GM18520 (cell line): ENCODE measurements around the gene PDE3A.
"Not testable (repeated sequence)": the region's sequence is repeated elsewhere in the genome, so short reads cannot be mapped to it uniquely, and the experiment has no call there.

Source experiments
- ATAC-seq: cut with Tn5 transposase; IDR thresholded peaks from one replicate; pipeline ENCODE4 v1.9.1; 2021; ENCODE audit not compliant: unreplicated experiment

PDE3A gene

DNA sequence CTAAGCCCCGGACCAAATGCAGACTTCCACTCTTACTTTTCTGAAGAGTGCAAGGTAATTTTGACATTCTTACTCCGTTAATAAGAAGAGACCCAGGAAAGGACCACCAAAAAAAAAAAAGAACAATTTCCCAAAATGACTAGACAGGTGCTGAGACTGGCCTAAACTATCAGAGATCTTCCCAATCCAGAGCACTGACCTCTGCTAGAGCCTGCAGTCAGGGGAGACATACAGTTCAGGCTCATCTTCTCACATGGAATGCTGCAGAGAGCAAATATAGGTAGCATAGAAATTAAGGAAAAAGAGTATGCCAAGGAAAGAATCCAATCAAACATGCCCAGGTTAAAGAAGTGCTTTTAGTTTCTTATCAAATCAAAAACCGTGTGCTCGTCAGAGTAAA lies 177.9 kb downstream of the PDE3A start:
- no peak for ATAC-seq

DNA sequence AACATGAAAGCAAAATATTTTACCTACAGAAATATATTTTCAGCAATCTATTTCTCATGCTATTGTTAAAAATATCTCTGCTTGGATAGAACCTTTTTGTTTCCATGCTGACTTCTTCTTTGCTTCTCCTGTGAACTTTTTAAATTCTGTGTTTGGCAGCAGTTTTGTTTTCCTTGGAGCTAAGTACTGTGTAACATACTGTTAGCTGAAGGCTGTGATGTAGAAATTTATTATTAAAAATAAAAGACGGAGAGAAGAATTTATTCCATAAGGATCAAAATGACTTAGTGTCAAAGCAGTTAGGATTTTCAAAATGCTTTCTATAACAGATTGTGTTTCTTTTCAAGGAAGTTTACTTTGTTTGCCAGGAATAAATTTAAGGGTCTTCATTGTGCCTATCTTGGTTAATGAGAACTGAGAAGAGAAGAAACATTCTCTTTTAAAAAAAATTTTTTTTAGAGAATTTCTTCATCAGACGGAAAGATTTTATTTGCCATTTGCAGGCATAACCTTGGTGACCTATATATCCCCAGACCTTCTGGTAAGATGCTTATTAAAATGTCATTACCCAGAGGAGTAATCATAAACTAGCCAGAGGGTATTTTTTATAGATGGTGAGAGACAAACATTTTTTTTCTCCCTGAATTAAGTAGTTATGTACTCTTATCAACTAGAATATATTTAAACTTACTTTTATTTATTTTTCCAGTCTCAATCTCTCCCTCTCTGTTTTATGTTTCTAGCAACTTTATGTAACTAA lies 179.7 kb downstream of the PDE3A start:
- no peak for ATAC-seq

DNA sequence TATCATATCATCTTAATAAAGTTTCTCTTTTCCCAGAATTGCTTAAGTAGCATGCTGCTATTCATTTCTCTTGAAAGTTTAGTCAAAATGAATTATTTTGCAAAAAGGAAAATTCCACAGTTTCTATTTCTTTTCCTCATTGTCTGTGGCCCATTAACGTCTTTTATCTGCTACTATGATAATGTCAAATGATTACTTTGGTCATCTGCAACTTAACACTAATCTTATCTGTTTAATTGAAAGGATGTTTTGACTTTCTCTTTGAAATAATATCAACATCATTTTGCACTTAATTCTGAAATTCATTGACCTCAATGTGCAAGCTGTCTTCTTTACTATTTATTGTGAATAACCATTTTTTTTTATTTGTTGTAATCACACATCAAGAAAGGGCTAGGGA lies 180.3 kb downstream of the PDE3A start:
- no peak for ATAC-seq

DNA sequence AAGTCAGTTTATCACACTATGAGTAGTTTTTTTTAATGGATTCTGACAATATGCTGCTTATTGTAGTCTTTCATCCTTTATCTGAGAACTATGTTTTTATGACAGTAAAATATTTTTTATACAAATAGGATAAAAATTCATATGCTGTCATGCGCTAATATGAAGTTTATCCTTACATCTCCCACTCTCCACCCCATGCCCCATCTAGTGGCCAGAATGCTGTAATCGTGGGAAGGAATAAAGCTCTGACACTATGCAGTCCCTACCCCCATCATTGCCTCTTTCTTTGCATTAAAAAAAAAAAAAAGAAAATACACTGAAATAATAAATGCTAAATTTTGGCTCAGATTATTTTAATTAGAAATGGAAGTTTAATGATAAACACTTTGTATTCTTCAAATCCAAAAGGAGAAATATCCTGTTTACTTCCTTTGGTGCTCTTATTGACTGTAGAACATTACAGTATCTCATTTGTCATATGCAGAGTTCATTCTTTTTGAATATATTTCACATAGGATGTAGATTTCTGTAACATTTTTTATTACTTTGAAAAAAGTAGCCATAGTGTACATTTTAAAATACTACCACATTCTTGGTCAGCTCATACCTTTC lies 180.9 kb downstream of the PDE3A start:
- no peak for ATAC-seq

DNA sequence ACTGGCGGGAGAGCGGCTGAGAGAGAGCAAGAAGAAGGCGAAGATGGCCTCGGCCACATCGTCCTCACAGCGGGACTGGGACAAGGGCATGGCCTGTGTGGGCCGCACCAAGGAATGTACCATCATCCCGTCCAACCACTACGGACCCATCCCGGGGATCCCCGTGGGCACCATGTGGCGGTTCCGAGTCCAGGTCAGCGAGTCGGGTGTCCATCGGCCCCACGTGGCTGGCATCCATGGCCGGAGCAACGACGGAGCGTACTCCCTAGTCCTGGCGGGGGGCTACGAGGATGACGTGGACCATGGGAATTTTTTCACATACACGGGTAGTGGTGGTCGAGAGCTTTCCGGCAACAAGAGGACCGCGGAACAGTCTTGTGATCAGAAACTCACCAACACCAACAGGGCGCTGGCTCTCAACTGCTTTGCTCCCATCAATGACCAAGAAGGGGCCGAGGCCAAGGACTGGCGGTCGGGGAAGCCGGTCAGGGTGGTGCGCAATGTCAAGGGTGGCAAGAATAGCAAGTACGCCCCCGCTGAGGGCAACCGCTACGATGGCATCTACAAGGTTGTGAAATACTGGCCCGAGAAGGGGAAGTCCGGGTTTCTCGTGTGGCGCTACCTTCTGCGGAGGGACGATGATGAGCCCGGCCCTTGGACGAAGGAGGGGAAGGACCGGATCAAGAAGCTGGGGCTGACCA lies 183.6 kb downstream of the PDE3A start:
- ATAC-seq = not testable (repeated sequence)

DNA sequence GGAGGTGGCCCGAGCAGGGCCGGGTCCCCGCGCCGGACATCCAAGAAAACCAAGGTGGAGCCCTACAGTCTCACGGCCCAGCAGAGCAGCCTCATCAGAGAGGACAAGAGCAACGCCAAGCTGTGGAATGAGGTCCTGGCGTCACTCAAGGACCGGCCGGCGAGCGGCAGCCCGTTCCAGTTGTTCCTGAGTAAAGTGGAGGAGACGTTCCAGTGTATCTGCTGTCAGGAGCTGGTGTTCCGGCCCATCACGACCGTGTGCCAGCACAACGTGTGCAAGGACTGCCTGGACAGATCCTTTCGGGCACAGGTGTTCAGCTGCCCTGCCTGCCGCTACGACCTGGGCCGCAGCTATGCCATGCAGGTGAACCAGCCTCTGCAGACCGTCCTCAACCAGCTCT lies 184.2 kb downstream of the PDE3A start:
- ATAC-seq = not testable (repeated sequence)

DNA sequence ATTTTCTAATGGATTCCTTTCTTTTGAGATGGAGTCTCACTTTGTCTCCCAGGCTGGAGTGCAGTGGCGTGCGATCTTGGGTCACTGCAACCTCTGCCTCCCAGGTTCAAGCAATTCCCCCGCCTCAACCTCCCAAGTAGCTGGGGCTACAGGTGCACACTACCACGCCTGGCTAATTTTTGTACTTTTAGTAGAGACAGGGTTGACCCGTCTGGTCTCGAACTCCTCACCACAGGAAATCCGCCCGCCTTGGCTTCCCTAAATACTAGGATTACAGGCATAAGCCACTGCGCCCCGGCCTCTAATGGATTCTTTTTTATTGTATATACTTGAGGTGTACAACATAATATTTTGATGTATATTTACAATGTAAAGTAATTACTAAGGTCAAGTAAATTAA lies 186.7 kb downstream of the PDE3A start:
- ATAC-seq = no peak

DNA sequence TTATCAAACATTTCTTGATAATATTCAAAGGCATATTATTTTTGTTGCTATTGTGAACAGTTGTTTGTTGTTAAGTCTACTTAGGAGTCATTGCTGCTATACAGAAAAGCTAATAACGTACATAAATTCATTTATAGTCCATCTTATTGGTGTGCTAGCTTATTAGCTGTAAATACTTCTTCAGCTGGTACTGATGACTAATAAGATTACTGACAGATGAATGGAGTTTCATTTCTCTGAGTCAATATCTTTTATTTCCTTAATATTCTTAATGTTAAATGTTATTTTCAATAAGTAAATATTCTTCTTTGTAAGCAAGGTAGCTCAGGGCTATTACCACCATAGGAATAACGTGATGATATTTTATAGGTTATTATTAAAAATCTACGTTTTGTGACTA lies 187.4 kb downstream of the PDE3A start:
- no peak for ATAC-seq

DNA sequence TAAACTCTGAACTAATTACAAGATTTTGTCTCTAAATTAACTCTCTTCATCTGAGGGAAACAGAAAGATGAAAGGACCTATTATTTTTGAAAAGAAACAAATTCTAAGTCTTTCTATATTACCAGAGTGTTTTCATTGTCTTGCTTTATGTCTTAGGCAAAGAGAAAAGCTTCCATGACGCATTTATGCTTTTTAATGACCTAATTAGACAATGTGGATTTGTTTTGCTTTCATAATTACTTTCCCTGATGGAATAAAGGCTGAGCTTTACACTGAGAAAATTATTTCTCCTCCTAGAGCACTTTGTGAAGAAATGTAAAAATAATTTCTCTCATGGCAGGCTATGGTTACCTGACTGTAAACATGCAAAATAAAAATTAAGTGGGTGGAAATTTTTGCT lies 188.8 kb downstream of the PDE3A start:
- no peak for ATAC-seq

DNA sequence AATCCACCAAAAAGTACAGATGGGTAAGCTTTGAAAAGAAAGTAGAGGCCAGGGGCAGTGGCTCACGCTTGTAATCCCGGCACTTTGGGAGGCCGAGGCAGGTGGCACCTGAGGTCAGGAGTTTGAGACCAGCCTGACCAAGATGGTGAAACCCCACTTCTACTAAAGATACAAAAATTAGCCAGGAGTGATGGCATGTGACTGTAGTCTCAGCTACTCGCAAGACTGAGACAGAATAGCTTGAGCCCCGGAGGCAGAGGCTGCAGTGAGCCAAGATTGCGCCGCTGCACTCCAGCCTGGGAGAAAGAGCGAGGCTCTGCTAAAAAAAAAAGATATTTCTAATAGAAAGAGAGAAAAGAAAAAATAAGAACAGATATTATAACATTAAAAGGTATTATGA lies 192.6 kb downstream of the PDE3A start:
- ATAC-seq = no peak

DNA sequence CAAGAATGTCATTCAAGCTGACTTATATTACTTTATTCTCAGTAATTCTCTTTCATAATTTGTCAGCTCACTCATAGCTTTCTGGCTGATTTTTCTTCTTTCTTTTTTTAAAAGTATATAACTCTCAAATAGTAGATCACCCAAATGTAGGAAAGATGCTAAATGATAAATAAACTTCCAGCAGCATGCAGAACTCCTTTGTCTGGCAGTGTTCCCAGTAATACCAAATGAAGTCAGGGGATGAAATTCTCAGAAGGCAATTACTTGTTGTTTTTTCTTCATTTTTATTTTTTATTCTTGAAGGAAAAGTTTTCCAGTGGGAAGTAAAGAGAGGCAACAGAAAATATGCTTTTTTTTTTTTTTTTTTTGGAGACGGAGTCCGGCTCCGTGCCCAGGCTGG lies 193.5 kb downstream of the PDE3A start:
- no peak for ATAC-seq

DNA sequence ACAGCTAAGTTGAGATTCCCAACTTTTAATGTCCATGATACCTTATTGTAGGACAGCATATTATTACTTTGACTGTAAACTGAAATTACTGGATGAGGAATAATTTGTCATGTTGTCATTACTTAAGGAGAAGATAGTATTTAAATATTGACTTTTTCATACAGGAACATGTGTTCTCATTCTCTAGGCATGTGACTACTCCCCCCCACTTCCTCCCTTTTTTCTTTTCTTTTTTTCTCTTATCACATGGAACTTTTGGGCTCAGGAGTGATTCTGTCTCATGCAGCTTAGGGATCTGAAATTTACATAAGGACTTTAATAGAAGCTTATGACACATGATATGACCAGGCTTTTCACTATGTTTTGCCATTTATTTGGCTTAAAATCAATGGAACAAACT lies 199.1 kb downstream of the PDE3A start:
- ATAC-seq = no peak

DNA sequence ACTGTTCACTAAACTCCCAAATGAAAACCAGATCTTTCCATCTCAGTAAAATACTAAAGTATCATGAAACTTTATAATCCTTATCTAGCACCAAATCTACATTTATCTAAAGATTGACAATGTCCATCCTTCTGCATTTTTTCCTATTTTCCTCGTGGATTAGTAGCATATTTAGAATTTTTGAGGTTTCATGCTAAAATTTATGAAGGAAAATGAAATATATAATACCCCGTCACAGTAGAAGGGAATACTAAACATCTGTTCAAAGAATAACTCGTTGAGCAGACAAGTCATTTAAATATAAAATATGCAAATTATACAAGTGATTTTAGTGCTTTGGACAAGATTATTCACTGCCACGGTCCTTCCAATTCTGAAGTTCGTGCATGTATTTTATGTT lies 204.1 kb downstream of the PDE3A start:
- ATAC-seq = no peak

DNA sequence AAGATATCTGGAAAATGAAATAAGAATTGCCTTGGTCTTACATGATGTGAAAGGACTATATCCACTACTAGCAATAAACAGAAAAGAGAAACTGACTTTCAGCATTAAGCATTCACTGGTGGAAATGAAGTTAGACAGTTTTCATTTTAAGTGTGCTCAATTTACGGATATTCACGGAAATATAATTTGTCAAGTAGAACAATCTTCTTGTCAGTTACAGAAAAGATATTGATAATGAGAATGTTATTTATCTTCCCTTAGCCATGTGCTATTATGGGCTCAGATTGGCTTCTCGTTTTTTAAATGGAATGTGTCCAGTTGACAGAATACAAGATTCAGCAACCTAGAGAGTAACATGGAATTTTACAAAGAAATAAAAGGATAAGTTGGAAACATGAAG lies 208.2 kb downstream of the PDE3A start:
- no peak for ATAC-seq

DNA sequence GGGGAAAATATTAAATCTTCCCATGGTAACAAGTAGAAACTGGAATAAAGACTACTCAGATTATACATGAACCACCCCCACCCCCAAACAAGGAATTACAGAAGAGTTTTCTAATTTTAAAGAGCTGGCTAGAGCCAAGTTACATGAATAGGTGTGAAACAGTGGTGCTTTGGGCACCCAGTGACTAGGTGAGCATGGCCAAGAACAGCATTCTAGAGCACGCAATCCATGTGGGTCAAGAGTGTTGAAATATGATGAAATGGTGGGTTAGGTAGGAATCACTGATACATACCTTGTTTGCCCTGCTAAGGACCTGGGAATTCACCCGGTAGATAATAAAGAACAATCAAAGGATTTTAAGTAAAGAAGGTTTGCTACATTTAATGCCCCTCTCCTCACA lies 208.7 kb downstream of the PDE3A start:
- no peak for ATAC-seq

DNA sequence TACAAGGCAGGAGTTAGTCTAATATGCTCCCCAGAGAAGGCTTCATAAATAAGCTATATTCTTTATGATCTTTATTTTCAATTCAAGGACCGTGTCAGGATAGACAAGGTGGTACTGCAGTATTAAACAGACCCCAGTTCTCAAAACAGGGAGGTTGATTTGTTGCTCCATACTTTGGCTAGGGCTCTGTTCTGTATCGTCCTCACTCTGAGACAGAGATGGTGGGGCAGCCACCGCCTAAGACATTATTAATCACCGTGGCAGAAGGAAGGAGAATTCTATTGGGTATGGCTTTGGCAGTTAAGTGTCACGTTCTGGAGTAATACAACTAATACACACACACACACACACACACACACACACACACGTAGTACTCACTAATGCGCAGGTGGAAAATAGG lies 209.8 kb downstream of the PDE3A start:
- no peak for ATAC-seq

DNA sequence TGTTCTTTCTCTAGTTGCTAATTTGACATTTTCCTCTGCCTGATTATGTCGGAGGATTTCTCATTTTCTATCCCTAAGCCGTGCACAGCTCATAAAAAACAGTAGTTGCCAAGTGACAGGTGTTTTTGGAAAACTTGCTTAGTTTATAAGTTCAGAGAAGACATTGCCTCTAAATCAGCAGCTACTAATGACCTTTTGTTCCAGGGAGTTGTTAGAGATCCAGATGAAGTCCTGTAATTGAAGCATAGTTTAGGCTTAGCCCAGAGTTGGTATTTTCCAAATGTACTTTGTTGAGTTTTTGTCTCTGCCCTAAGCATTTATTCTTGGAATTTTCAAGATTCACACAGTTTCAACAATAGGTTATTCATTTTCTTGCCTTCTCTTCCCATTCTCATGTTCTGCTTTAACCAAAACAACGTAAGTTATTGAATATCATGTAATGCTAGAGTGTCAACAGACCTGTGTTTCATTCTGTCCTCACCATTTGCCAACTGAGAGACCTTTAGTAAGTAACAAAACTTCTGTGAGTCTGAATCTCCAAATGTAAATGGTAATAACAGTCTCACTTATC lies 216.8 kb downstream of the PDE3A start:
- no peak for ATAC-seq

DNA sequence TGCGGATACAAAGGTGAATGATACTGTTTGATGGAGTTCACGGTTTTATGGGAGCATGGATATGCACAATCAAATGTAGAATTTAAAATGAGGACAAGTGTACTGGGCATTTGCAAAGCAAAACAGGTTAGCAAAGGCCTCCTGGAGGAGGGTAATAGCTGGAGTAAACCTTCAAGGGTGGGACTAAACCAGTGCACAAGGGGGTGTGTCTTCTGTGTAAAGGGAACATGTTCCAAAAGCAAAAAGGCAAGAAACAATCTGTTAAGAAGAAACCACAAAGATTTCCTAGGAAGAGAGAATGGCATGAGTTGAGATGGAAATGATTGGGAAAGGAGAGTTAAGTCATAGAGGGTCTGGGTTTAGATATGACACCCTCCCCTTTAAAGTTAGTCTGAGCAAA lies 217.6 kb downstream of the PDE3A start:
- no peak for ATAC-seq

DNA sequence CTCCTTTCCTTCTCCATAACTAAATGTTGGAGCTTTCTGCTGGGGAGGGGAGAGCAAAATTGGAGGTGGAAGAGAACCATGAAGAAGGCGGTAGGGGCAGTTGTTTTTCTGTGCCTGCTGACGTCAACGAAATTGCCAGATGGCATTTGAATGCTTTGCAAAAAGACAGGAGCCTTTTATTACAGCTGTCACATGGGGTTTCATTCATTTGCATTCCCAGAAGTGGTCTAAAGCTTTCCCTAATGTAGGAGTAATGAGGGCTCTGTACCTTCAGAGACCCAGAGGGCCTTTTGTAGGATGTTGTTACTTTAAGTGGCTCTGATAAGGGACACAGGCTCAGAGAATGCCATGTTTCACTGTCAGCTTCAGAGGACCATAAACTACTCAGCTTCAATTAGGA lies 219.7 kb downstream of the PDE3A start:
- ATAC-seq = no peak

DNA sequence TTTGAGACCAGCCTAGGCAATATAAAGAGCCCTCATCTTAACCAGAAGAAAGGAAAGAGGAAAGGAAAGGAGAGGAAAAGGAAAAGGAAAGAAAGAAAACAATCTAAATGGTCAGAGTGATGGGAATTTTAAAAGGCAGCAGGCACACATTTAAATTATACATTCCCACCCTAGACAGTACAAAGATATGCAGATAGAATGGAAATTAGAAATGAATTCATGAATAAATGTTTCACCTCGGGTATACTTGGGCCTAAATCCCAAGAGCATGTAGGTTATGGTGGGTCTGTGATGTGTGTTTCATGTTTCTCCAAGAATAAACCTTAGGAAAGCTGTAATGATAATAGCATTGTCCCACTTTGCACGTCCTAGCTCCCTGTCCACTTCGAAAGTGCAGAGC lies 222.2 kb downstream of the PDE3A start:
- no peak for ATAC-seq

DNA sequence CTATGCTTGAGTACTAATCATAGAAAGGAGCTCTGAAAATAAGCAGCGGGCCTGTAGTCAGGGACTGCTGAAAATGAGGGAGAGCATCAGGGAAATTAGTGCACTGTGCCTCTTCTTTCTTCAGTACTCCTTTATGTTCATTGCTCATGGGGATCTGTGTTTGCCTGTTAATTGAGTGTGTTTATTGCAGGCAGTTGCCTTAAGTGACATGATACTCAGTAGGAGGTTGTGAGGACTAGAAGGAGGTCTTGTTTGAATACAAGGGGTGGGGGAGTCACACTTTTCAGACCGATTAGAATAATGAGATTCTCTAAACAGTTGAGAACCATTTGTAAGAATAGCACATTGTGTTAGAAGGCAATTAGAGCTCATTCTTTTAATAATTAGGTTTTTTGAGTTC lies 224.2 kb downstream of the PDE3A start:
- ATAC-seq = no peak

DNA sequence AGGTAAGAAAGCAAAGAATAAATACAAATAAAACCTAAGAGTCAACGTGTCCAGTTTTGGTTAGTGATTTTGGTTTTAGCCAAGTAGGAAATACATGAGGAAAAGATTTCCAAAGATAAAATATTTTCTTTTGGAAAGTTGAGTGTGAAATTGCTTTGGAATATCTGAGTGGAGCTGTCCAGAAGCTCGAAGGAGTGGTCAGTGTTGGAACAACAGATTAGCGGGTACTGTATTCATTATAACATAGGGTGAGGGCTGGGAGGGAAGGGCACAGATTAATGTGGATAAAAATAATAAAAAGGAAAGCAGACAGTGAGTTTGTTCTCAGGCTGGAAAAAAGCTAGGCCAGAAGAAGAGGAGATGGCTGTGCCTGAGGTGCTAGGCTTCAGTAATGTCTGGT lies 225.3 kb downstream of the PDE3A start:
- ATAC-seq = no peak
